HG02943 (cell line): ENCODE results near the gene OTUD3.
"Not testable (repeated sequence)": the region's sequence is repeated elsewhere in the genome, so short reads cannot be mapped to it uniquely, and the experiment has no call there.

Experiments
- ATAC-seq: cut with Tn5 transposase; IDR thresholded peaks from one replicate; pipeline ENCODE4 v1.9.1; 2021; ENCODE audit warnings: mild to moderate bottlenecking, low read depth, moderate library complexity; ENCODE audit not compliant: unreplicated experiment

The OTUD3 gene

DNA sequence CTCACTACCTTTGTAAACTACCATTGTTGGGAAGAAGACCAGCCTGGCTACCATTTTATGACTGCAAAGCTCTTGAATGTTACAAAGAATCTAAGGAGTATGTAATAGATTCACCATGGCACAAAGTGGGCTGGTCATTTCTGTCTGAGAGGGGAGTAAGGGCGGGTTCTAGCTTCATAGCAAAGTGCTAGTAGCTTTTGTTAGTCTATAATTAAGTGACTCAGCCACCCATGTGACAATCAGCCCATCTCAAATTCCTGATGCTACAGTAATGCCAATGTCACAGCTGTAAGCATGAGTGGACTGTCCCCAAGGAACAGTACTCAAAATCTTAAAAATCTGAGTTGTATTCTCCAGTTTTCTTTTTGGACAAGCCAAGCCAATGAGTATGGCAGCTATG lies 15.4 kb upstream of the OTUD3 start:
- ATAC-seq, result no peak

GRCh38 chr1:19868575-19868974 lies 13.6 kb upstream of the OTUD3 start:
- not testable (repeated sequence) for ATAC-seq

GRCh38 chr1:19869453-19869852 lies 12.7 kb upstream of the OTUD3 start:
- ATAC-seq, result not testable (repeated sequence)

DNA sequence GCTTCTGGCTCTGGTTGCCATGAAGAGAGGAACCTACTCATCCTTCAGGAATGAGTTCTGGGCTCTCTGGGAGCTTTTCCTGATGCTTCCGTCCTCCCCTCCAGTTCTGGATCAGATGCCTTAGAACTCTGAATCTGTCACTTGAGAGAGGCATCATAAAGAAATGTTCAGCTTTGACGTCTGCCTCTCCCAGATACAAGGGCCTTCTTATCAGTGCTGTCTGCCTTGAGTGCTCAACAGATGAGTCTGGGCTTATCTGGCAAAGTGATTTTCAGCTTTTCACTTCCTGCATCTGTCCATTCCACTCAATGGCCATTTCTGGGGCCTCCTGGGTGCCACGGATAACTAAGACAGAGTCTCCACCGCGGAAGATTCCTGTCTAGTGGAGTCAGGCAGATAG lies 12.3 kb upstream of the OTUD3 start:
- ATAC-seq, result no peak

- ATAC-seq, result no peak
Measured at GRCh38 chr1:19872190-19872589, 10.0 kb upstream of the OTUD3 start.

- ATAC-seq, result no peak
Measured at GRCh38 chr1:19877181-19877750, 4.9 kb upstream of the OTUD3 start.

GRCh38 chr1:19877821-19878636 lies 4.2 kb upstream of the OTUD3 start:
- no peak for ATAC-seq

DNA sequence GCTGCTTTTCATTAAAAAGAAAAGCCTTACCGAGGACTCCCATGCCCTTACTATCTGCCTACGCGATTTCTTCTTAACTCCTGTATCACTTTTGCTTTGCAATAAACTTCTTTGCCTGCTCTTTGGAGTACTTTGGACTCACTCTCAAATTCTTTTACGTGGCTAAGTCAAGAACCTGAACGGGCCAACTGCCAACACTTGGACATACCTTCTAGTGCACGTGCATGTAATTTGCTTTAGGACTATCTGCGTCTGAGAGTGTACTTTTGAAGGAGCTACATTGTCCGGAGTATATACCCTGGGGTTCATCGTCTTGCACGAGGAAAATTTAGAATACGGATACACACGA lies 3.6 kb upstream of the OTUD3 start:
- no peak for ATAC-seq

DNA sequence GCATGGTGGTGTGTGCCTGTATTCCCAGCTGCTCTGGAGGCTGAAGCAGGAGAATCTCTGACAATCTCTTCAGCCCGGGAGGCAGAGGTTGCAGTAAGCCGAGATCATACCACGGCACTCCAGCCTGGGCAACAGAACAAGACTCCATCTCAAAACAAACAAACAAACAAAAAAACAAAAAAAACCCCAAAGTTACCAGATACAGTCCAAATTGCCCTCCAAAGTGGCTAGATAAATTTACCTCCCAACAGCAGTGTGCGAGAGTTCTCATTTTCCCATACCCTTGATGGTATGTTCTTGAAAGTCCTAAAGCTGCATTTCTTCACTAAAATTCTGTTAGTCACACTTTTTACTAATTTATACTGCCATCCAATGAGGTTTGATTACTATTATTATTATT lies 3.0 kb upstream of the OTUD3 start:
- ATAC-seq, result no peak

DNA sequence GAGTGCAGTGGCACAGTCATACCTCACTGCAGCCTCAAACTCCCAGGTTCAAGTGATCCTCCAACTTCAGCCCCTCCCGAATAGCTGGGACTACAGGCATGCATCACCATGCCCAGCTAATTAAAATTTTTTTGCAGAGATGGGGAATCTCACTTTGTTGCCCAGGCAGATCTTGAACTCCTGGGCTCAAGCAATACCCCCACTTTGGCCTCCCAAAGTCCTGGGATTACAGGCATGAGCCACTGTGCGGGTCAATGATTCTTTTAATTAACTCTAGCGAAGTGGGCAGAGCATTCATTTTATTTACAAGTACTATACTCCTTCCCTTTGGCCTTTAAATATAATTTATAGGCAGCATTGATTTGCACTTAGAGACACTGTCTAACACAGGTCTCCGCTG lies 2.5 kb upstream of the OTUD3 start:
- ATAC-seq, result no peak

- not testable (repeated sequence) for ATAC-seq
Measured at GRCh38 chr1:19880841-19881240, 1.4 kb upstream of the OTUD3 start.

- ATAC-seq, result no peak
Measured at GRCh38 chr1:19884312-19884711, 2.1 kb downstream of the OTUD3 start.

DNA sequence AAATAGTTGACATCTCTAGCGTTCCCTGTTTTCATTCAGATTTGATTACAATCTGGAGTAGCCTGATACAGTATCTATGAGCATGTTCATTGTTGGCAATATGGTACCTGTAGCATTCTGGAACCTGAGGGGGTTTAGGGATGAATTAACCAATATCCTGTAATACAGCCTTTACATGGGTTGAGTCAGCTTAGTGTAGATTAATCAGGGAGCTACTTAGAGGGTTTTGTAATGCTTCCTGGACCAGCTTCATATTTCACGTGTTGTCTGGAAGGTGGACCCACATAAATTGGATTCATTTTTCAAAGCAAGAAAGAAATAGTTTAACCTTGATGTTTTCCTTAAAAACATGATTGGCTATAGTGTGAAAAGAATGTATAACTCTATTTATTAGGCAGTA lies 3.6 kb downstream of the OTUD3 start:
- no peak for ATAC-seq

DNA sequence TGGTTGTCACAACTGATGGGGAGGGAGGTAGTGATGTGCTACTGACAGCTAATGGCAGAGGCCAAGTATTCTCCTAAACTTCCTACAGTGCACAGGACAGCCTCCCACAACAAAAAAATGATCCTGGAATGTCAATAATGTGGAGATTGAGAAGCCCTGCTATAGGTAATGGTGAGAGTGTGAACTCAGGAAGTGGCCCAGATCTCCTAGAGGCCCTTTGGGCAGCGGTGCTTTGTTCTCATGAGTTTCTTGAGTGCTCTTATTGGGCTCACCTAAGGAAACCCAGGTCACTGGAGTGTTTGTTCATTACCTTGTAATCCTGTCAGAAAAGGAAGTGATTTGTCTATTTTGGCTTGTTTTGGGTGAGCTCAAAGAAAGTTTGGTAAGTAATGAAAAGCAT lies 5.9 kb downstream of the OTUD3 start:
- ATAC-seq, result no peak

DNA sequence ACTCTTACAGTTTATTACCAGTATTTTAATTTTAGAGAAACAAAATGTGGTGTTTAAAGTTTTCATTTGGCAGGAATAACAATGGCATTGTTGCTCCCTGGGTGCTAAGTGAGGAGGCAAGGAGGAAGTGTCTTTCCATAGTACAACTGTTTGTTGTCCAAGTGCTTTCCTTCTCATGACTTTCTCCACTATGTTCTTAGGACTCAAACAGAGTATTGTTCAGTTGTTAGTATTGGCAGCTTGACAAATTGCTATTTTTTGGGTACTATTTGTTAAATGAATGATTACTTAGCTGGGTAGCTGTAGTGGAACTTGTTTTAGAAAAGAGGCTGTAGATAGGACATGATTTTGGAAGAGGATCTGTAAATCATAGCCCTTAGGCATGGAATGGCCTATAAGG lies 7.5 kb downstream of the OTUD3 start:
- ATAC-seq, result no peak

GRCh38 chr1:19892129-19892528 lies 9.9 kb downstream of the OTUD3 start:
- ATAC-seq, result no peak

DNA sequence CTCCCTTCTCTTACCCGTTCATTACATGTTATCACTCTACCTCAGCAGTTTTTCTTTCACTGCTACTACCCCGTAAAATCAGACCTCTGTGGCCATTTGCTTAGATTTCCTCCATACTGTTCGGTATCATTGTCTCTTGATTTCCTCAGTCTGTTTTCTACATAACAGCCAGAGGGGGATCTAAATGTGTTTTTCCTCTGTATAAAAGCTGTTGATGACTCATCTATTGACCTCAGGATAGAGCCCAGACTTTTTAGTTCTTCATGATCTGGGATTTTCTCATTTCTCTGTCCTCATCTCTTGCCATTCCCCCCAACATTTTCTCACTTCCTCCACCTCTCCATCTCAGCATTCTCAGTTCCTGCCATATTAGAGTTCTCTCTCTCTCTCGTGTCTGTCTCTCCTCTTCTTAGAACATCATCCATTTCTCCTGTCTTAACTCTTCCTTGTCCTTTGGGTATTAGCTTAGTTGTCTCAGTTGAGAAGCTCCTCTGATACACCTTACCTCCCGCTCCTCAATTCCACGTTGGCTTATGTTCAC lies 10.5 kb downstream of the OTUD3 start:
- no peak for ATAC-seq

- ATAC-seq, result no peak
Measured at GRCh38 chr1:19893687-19894086, 11.5 kb downstream of the OTUD3 start.

- no peak for ATAC-seq
Measured at GRCh38 chr1:19894218-19894617, 12.0 kb downstream of the OTUD3 start.

GRCh38 chr1:19901653-19902052 lies 19.5 kb downstream of the OTUD3 start:
- ATAC-seq, result no peak

GRCh38 chr1:19903621-19904020 lies 21.4 kb downstream of the OTUD3 start:
- ATAC-seq, result no peak

- no peak for ATAC-seq
Measured at GRCh38 chr1:19907456-19907855, 25.3 kb downstream of the OTUD3 start.
